ENCODE data around the gene SIRPA.

SIRPA gene

GRCh38 chr20:1879934-1880333, 15.3 kb upstream of the SIRPA start:
- Histone ChIP-seq H3K9me3 (ENCODE audit: low read depth, low read length) (no peaks in the 10 kb centered on the region), H3K27ac (no peak overlapping the region), H3K9ac (ENCODE audit: insufficient read length) (no peak overlapping the region), H3K4me3 (no peak overlapping the region), H3K36me3 (ENCODE audit: insufficient read depth, low read length) (no peaks in the 10 kb centered on the region)
- DNase-seq (ENCODE audit: low read depth, low spot score) = no peak
- TF ChIP-seq POLR2AphosphoS5 (IDR thresholded peaks at IDR 0.05; ENCODE audit: borderline replicate concordance, low read depth, low read length) (no peak), EZH2 (IDR thresholded peaks at IDR 0.05) (no peak), FOXP2 (optimal IDR thresholded peaks at IDR 0.05; ENCODE audit: control extremely low read depth, extremely low read length, insufficient read depth) (no peak)

- DNase-seq (ENCODE audit: low read depth, low spot score) = no peak
- no peaks in the 10 kb centered on the region for H3K9me3 ChIP-seq (ENCODE audit: low read depth, low read length)
- TF ChIP-seq POLR2AphosphoS5 (IDR thresholded peaks at IDR 0.05; ENCODE audit: borderline replicate concordance, low read depth, low read length) (no peak), EZH2 (IDR thresholded peaks at IDR 0.05) (no peak), FOXP2 (optimal IDR thresholded peaks at IDR 0.05; ENCODE audit: control extremely low read depth, extremely low read length, insufficient read depth) (no peak)
- H3K4me3 ChIP-seq = no peak overlapping the region
- H3K27ac ChIP-seq = no peak overlapping the region
- no peaks in the 10 kb centered on the region for H3K36me3 ChIP-seq (ENCODE audit: insufficient read depth, low read length)
- H3K9ac ChIP-seq (ENCODE audit: insufficient read length) = no peak overlapping the region
These were observed 14.5 kb upstream of the SIRPA start for GRCh38 chr20:1880529-1881239.

- TF ChIP-seq POLR2AphosphoS5 (IDR thresholded peaks at IDR 0.05; ENCODE audit: borderline replicate concordance, low read depth, low read length) = no peak
- no peak for TF ChIP-seq FOXP2 (optimal IDR thresholded peaks at IDR 0.05; ENCODE audit: control extremely low read depth, extremely low read length, insufficient read depth)
- no peak for TF ChIP-seq EZH2 (IDR thresholded peaks at IDR 0.05)
- no peaks in the 10 kb centered on the region for H3K36me3 ChIP-seq (ENCODE audit: insufficient read depth, low read length)
- H3K4me3 ChIP-seq = no peak overlapping the region
- no peak for DNase-seq (ENCODE audit: low read depth, low spot score)
- H3K9ac ChIP-seq (ENCODE audit: insufficient read length) = no peak overlapping the region
- no peak overlapping the region for H3K27ac ChIP-seq
- no peaks in the 10 kb centered on the region for H3K9me3 ChIP-seq (ENCODE audit: low read depth, low read length)
These were observed 13.9 kb upstream of the SIRPA start for GRCh38 chr20:1881240-1881835.

- DNase-seq (ENCODE audit: low read depth, low spot score) = no peak
- Histone ChIP-seq H3K9me3 (ENCODE audit: low read depth, low read length) (no peaks in the 10 kb centered on the region), H3K4me3 (no peak overlapping the region), H3K9ac (ENCODE audit: insufficient read length) (no peak overlapping the region), H3K36me3 (ENCODE audit: insufficient read depth, low read length) (no peaks in the 10 kb centered on the region), H3K27ac (no peak overlapping the region)
- TF ChIP-seq POLR2AphosphoS5 (IDR thresholded peaks at IDR 0.05; ENCODE audit: borderline replicate concordance, low read depth, low read length) (no peak), FOXP2 (optimal IDR thresholded peaks at IDR 0.05; ENCODE audit: control extremely low read depth, extremely low read length, insufficient read depth) (no peak)
These were observed 13.2 kb upstream of the SIRPA start for GRCh38 chr20:1882026-1882425.

GRCh38 chr20:1883986-1884385, 11.2 kb upstream of the SIRPA start:
- no peak for DNase-seq (ENCODE audit: low read depth, low spot score)
- no peaks in the 10 kb centered on the region for H3K9me3 ChIP-seq (ENCODE audit: low read depth, low read length)

GRCh38 chr20:1885254-1885653, 10.0 kb upstream of the SIRPA start:
- Histone ChIP-seq H3K27ac (no peak overlapping the region), H3K36me3 (ENCODE audit: insufficient read depth, low read length) (no peaks in the 10 kb centered on the region), H3K9me3 (ENCODE audit: low read depth, low read length) (no peaks in the 10 kb centered on the region), H3K4me3 (no peak overlapping the region), H3K9ac (ENCODE audit: insufficient read length) (no peak overlapping the region)
- TF ChIP-seq FOXP2 (optimal IDR thresholded peaks at IDR 0.05; ENCODE audit: control extremely low read depth, extremely low read length, insufficient read depth) = no peak
- no peak for TF ChIP-seq EZH2 (IDR thresholded peaks at IDR 0.05)
- TF ChIP-seq POLR2AphosphoS5 (IDR thresholded peaks at IDR 0.05; ENCODE audit: borderline replicate concordance, low read depth, low read length) = no peak
- no peak for DNase-seq (ENCODE audit: low read depth, low spot score)

More at GRCh38 chr20:1883986-1884385, 11.2 kb upstream of the SIRPA start:
- no peak overlapping the region for H3K4me3 ChIP-seq
- peak overlapping the region; percentile 44; the same call in 1 of the 2 replicates for H3K27ac ChIP-seq
- TF ChIP-seq EZH2 (IDR thresholded peaks at IDR 0.05) = no peak
- no peak for TF ChIP-seq FOXP2 (optimal IDR thresholded peaks at IDR 0.05; ENCODE audit: control extremely low read depth, extremely low read length, insufficient read depth)
- TF ChIP-seq POLR2AphosphoS5 (IDR thresholded peaks at IDR 0.05; ENCODE audit: borderline replicate concordance, low read depth, low read length) = no peak
- H3K36me3 ChIP-seq (ENCODE audit: insufficient read depth, low read length) = no peaks in the 10 kb centered on the region
- H3K9ac ChIP-seq (ENCODE audit: insufficient read length) = no peak overlapping the region

- Histone ChIP-seq H3K27ac (no peak overlapping the region), H3K4me3 (no peak overlapping the region)
These were observed 9.1 kb upstream of the SIRPA start for GRCh38 chr20:1885940-1886693.

GRCh38 chr20:1887321-1887720, 7.9 kb upstream of the SIRPA start:
- no peak for DNase-seq (ENCODE audit: low read depth, low spot score)
- no peak overlapping the region for H3K27ac ChIP-seq
- TF ChIP-seq EZH2 (IDR thresholded peaks at IDR 0.05) (no peak), POLR2AphosphoS5 (IDR thresholded peaks at IDR 0.05; ENCODE audit: borderline replicate concordance, low read depth, low read length) (no peak), FOXP2 (optimal IDR thresholded peaks at IDR 0.05; ENCODE audit: control extremely low read depth, extremely low read length, insufficient read depth) (no peak)
- H3K4me3 ChIP-seq = no peak overlapping the region; the same call in 1 of the 2 replicates
- no peaks in the 10 kb centered on the region for H3K9me3 ChIP-seq (ENCODE audit: low read depth, low read length)
- no peak overlapping the region for H3K9ac ChIP-seq (ENCODE audit: insufficient read length)
- no peaks in the 10 kb centered on the region for H3K36me3 ChIP-seq (ENCODE audit: insufficient read depth, low read length)

More at GRCh38 chr20:1885940-1886693, 9.1 kb upstream of the SIRPA start:
- Histone ChIP-seq H3K9me3 (ENCODE audit: low read depth, low read length) (no peaks in the 10 kb centered on the region), H3K36me3 (ENCODE audit: insufficient read depth, low read length) (no peaks in the 10 kb centered on the region), H3K9ac (ENCODE audit: insufficient read length) (no peak overlapping the region)
- TF ChIP-seq EZH2 (IDR thresholded peaks at IDR 0.05) = no peak
- TF ChIP-seq FOXP2 (optimal IDR thresholded peaks at IDR 0.05; ENCODE audit: control extremely low read depth, extremely low read length, insufficient read depth) = no peak
- TF ChIP-seq POLR2AphosphoS5 (IDR thresholded peaks at IDR 0.05; ENCODE audit: borderline replicate concordance, low read depth, low read length) = no peak
- DNase-seq (ENCODE audit: low read depth, low spot score) = no peak
